K562 (cell line): ENCODE data around the gene CCDC3. TPM values are rescaled to one million over a fixed set of nuclear protein-coding genes. Genes with fewer than 3 reads are reported as not detected.

Experiments
- ATAC-seq: fragments of 200-7000 bp; cut with Tn5 transposase; 3 replicates; pipeline ENCODE4 v1.9.1; 2020; ENCODE audit warnings: moderate library complexity
- BruUV-seq: library from RNA; stranded (reverse); fragments of 400-500 nt; replicated peaks from 2 replicates; lab custom pipeline; 2021; lab: Mats Ljungman, UMichigan
- CTCF ChIA-PET: fragments of 300-600 bp; formaldehyde crosslinking; extraction: SDS; loops from one replicate; lab custom pipeline; 2021; ENCODE audit warnings: low intra/inter-chr PET ratio; lab: Yijun Ruan, JAX
- POLR2A ChIA-PET: fragments of 300-600, 350-650 bp; sonication (Branson Sonifier 250); formaldehyde crosslinking; extraction: SDS; loops from one replicate; lab custom pipeline; 2021; ENCODE audit warnings: antibody characterized with exemption, inconsistent platforms; lab: Yijun Ruan, JAX
- DNase-seq, 4 experiments: peaks; one replicate each; pipeline versions ENCODE4 v3.0.0 to v3.0.0-alpha.2; 2011 to 2018; ENCODE audit warnings: low spot score in 3 of 4, mixed read lengths in 3 of 4; ENCODE audit errors: extremely low read depth in 1 of 4
- FAIRE-seq: peaks from 2 replicates; lab custom pipeline; 2011; peaks lifted over from hg19 to GRCh38; lab: Jason Lieb, UNC
- H2AFZ ChIP-seq: 2 replicates; pipeline ENCODE4 v1.6.0; 2011; ENCODE audit warnings: low read depth, low read length, control low read depth, inconsistent platforms
- H3K27ac ChIP-seq: fragments of 200-600 bp; 3 replicates; pipeline ENCODE4 v1.8.0; 2011; ENCODE audit warnings: low read depth, mild to moderate bottlenecking, control low read depth, inconsistent platforms, low read length, moderate library complexity, mixed read lengths; ENCODE audit errors: extremely low read depth
- H3K27me3 ChIP-seq, 2 experiments: fragments of 300-600 bp in 1 of 2; 2 replicates in 1 of 2; 3 replicates in 1 of 2; pipeline versions ENCODE4 v1.6.0 to v1.8.0; 2011; ENCODE audit warnings: inconsistent platforms in 2 of 2, low read length in 2 of 2, mild to moderate bottlenecking in 1 of 2, mixed read lengths in 1 of 2, moderate library complexity in 1 of 2; ENCODE audit not compliant: control insufficient read depth in 2 of 2, insufficient read depth in 2 of 2
- H3K36me3 ChIP-seq: fragments of 300-600 bp; 3 replicates; pipeline ENCODE4 v1.8.0; 2011; ENCODE audit warnings: mild to moderate bottlenecking, low read length, inconsistent platforms; ENCODE audit not compliant: control insufficient read depth, insufficient read depth
- H3K4me1 ChIP-seq, 2 experiments: fragments of 200-600 bp in 1 of 2; replicated peaks in 1 of 2; 2 replicates in 1 of 2; 3 replicates in 1 of 2; pipeline versions ENCODE4 v1.5.1 to v1.8.0; 2011; ENCODE audit warnings: inconsistent platforms in 2 of 2, low read length in 2 of 2, mild to moderate bottlenecking in 1 of 2, mixed read lengths in 1 of 2, moderate library complexity in 1 of 2; ENCODE audit not compliant: control insufficient read depth in 2 of 2, insufficient read depth in 2 of 2
- H3K4me2 ChIP-seq: 2 replicates; pipeline ENCODE4 v1.6.1; 2011; ENCODE audit warnings: low read length, control low read depth, inconsistent platforms, mixed read lengths; ENCODE audit not compliant: insufficient read depth
- H3K4me3 ChIP-seq: fragments of 200-600 bp; sonication (generic), shearing (Covaris generic); 2 replicates; pipeline ENCODE4 v1.5.1; 2016; ENCODE audit warnings: control low read depth, inconsistent platforms
- H3K79me2 ChIP-seq: fragments of 200-600 bp; 3 replicates; pipeline ENCODE4 v1.8.0; 2011; ENCODE audit warnings: low read length, inconsistent platforms; ENCODE audit not compliant: control insufficient read depth, insufficient read depth
- H3K9ac ChIP-seq, 2 experiments: 2 replicates each; pipeline versions ENCODE4 v1.6.0 to v1.6.1; 2011; ENCODE audit warnings: low read depth in 2 of 2, low read length in 2 of 2, control low read depth in 1 of 2, inconsistent platforms in 1 of 2, mild to moderate bottlenecking in 1 of 2, mixed read lengths in 1 of 2; ENCODE audit not compliant: insufficient read depth in 1 of 2
- H3K9me1 ChIP-seq: one replicate; pipeline ENCODE4 v1.6.0; 2011; ENCODE audit warnings: inconsistent platforms, mild to moderate bottlenecking, low read length, moderate library complexity; ENCODE audit not compliant: control insufficient read depth, insufficient read depth
- H3K9me3 ChIP-seq: replicated peaks from 2 replicates; pipeline ENCODE4 v1.5.1; 2011; ENCODE audit warnings: low read depth, low read length, inconsistent platforms; ENCODE audit not compliant: control insufficient read depth, insufficient read depth
- H4K20me1 ChIP-seq: replicated peaks from 2 replicates; pipeline ENCODE4 v1.6.1; 2011; ENCODE audit warnings: low read length, inconsistent platforms, mixed read lengths; ENCODE audit not compliant: control insufficient read depth, insufficient read depth
- ARID2 ChIP-seq: fragments of 450-650 bp; IDR thresholded peaks from 2 replicates; pipeline ENCODE4 v1.6.1; 2017; ENCODE audit warnings: antibody characterized with exemption, mild to moderate bottlenecking
- BRD9 ChIP-seq: fragments of 450-650 bp; IDR thresholded peaks from 2 replicates; pipeline ENCODE4 v1.6.1; 2018; ENCODE audit warnings: low read depth; ENCODE audit not compliant: partially characterized antibody
- CBFA2T2 ChIP-seq: fragments of 450-650 bp; conservative IDR thresholded peaks from 2 replicates; pipeline ENCODE4 v1.6.1; 2017; ENCODE audit warnings: mild to moderate bottlenecking
- CBX2 ChIP-seq: fragments of 200-600 bp; sonication (generic); IDR thresholded peaks from one replicate; pipeline ENCODE4 v1.6.1; 2012; ENCODE audit warnings: mild to moderate bottlenecking, low read length, inconsistent platforms; ENCODE audit not compliant: insufficient read depth, poor library complexity, severe bottlenecking
- CSDE1 ChIP-seq, 2 experiments: fragments of 450-650 bp; IDR thresholded peaks; 2 replicates each; pipeline ENCODE4 v1.6.1; 2016; ENCODE audit warnings: mild to moderate bottlenecking in 1 of 2
- ELF2 ChIP-seq: fragments of 250-450 bp; sonication (Bioruptor Pico); IDR thresholded peaks from 2 replicates; pipeline ENCODE4 v1.5.0; 2021; ENCODE audit warnings: mild to moderate bottlenecking
- KAT7 ChIP-seq: sonication (generic); formaldehyde crosslinking; IDR thresholded peaks from 2 replicates; pipeline ENCODE4 v1.8.0; 2022; ENCODE audit warnings: missing genetic modification reagents, mild to moderate bottlenecking, borderline replicate concordance
- NFRKB ChIP-seq: fragments of 450-650 bp; IDR thresholded peaks from 2 replicates; pipeline ENCODE4 v1.6.1; 2016; ENCODE audit warnings: low read depth
- RAD21 ChIP-seq, 2 experiments: fragments of 250-450 bp in 1 of 2; fragments of 450-650 bp in 1 of 2; sonication (Bioruptor Pico) in 1 of 2; formaldehyde crosslinking in 1 of 2; IDR thresholded peaks in 1 of 2; conservative IDR thresholded peaks in 1 of 2; 2 replicates each; pipeline versions ENCODE4 v1.4.0 to v1.8.0; 2020 to 2022; ENCODE audit warnings: mild to moderate bottlenecking in 2 of 2, moderate library complexity in 1 of 2
- RAD51 ChIP-seq: fragments of 450-650 bp; IDR thresholded peaks from 2 replicates; pipeline ENCODE4 v1.7.1; 2016; ENCODE audit warnings: low read depth, mild to moderate bottlenecking, borderline replicate concordance
- SMAD4 ChIP-seq: fragments of 250-450 bp; sonication (Bioruptor Pico); conservative IDR thresholded peaks from 2 replicates; pipeline ENCODE4 v1.8.0; 2021; ENCODE audit warnings: inconsistent platforms, mild to moderate bottlenecking, moderate library complexity
- SREBF2 ChIP-seq: sonication (generic); formaldehyde crosslinking; IDR thresholded peaks from 2 replicates; pipeline ENCODE4 v1.4.0; 2020; ENCODE audit warnings: mild to moderate bottlenecking, missing genetic modification reagents
- ZBTB17 ChIP-seq: fragments of 450-650 bp; formaldehyde crosslinking; IDR thresholded peaks from 2 replicates; pipeline ENCODE4 v1.4.0; 2020; ENCODE audit warnings: mild to moderate bottlenecking
- ZBTB5 ChIP-seq: fragments of 450-650 bp; IDR thresholded peaks from 2 replicates; pipeline ENCODE4 v1.6.1; 2017; ENCODE audit warnings: antibody characterized with exemption
- ZNF589 ChIP-seq: fragments of 200-800 bp; sonication (Bioruptor generic); IDR thresholded peaks from 2 replicates; pipeline ENCODE4 v1.6.1; 2016; ENCODE audit warnings: low read depth, missing genetic modification characterization, missing compliant biosample characterization
- ZNF695 ChIP-seq: fragments of 450-650 bp; formaldehyde crosslinking; IDR thresholded peaks from 2 replicates; pipeline ENCODE4 v1.4.0; 2020; ENCODE audit warnings: mild to moderate bottlenecking, moderate library complexity
- ZNF77 ChIP-seq: fragments of 250-450 bp; sonication (Bioruptor Pico); IDR thresholded peaks from 2 replicates; pipeline ENCODE4 v1.5.0; 2020
- WGBS: fragments of 100-300 bp; shearing (Covaris generic); methylation state at CpG from one replicate; pipeline ENCODE4 v1.1.6; 2016; ENCODE audit warnings: low coverage, mixed read lengths; ENCODE audit not compliant: insufficient coverage; ENCODE audit errors: missing lambda C conversion rate; 5-methylcytosine and 5-hydroxymethylcytosine counted together
- in situ Hi-C: fragments of 300-500 bp; cut with MboI; formaldehyde crosslinking; loops from 4 replicates; pipeline ENCODE4 v1.15.0; 2018; ENCODE audit warnings: inconsistent platforms, mixed read lengths
- intact Hi-C: fragments of 100-400 bp; cut with micrococcal nuclease; formaldehyde crosslinking; loops from 2 replicates; pipeline ENCODE4 v1.14.2; 2022
- polyA plus RNA-seq, 8 experiments: library from polyadenylated mRNA; depleted of rRNA in 4 of 8; stranded (reverse) in 5 of 8; unstranded in 3 of 8; fragments of >200 nt; fragmentation: Nextera tagmentation in 2 of 8; fragmentation: Illumina TruSeq in 1 of 8; extraction: Ambion mirVana in 2 of 8; extraction: Trizol in 1 of 8; gene quantifications; 2 replicates each; pipeline versions ENCODE4 v1.2.1 to v1.2.3, GENCODE V29; 2011 to 2014; ENCODE audit warnings: inconsistent platforms in 1 of 8, missing spikeins in 1 of 8
- total RNA-seq, 7 experiments: library from RNA; depleted of rRNA in 6 of 7; stranded (reverse); fragments of >200 nt in 6 of 7; fragmentation: Illumina TruSeq in 2 of 7; extraction: Trizol in 2 of 7; gene quantifications; 2 replicates each; pipeline versions ENCODE4 v1.2.1 to v1.2.3, GENCODE V29; 2011 to 2021; ENCODE audit warnings: low replicate concordance in 1 of 7
- TF ChIP-seq, protein P1 (sequence below): fragments of 250-450 bp; sonication (Bioruptor Pico); IDR thresholded peaks from 2 replicates; pipeline ENCODE4 v1.8.0; 2022; ENCODE audit warnings: inconsistent platforms
- TF ChIP-seq, protein P2 (sequence below): sonication (generic); formaldehyde crosslinking; IDR thresholded peaks from 2 replicates; pipeline ENCODE4 v1.8.0; 2023; ENCODE audit warnings: mild to moderate bottlenecking, missing genetic modification reagents

CCDC3 gene
- total and polyA plus RNA-seq, 9 of the 15 experiments (the other 6 are each of a cell fraction or from before 2014, with no cell fraction given) = not detected

DNA sequence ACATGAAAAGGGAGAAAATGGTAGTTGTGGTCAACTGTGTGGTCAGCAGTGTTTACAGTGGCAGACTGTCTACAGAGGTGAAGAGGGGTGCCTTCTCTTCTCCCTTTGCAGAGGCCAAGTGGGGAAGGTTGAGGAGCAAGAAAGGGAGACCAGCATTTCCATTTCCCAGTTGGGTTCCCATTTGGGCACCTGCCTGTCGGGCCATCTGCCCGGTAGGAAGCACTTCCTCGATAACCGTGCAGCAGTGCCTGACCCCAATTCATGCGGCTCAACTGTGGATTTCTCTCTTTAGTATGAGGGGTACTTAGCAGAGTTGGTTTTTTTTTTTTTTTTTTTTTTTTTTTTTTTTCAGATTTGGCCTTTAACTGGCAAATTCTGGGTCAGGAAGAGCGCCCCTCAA, 127.0 kb downstream of the CCDC3 start (continued):
- TF ChIP-seq RAD21 (CRISPR knock-in tag; conservative IDR thresholded peaks at IDR 0.05 in 1 of 2, IDR thresholded peaks at IDR 0.05 in 1 of 2) = no peak
- TF ChIP-seq ELF2 = no peak
- TF ChIP-seq ZBTB5 = no peak
- TF ChIP-seq, protein P1, sequence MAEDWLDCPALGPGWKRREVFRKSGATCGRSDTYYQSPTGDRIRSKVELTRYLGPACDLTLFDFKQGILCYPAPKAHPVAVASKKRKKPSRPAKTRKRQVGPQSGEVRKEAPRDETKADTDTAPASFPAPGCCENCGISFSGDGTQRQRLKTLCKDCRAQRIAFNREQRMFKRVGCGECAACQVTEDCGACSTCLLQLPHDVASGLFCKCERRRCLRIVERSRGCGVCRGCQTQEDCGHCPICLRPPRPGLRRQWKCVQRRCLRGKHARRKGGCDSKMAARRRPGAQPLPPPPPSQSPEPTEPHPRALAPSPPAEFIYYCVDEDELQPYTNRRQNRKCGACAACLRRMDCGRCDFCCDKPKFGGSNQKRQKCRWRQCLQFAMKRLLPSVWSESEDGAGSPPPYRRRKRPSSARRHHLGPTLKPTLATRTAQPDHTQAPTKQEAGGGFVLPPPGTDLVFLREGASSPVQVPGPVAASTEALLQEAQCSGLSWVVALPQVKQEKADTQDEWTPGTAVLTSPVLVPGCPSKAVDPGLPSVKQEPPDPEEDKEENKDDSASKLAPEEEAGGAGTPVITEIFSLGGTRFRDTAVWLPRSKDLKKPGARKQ (CRISPR knock-in tag) = no peak
- TF ChIP-seq, all 486 proteins: peak for 0

GRCh38 chr10:12873172-12873571, 128.3 kb downstream of the CCDC3 start:
- Histone ChIP-seq H3K9me1 (no peaks in the 10 kb centered on the region), H3K27me3 (peaks cover 2 to 24% of the 10 kb centered on the region in 2 experiments; a peak in 2 of 5 replicates), H3K27ac (no peak overlapping the region), H2AFZ (no peak overlapping the region), H3K4me1 (no peaks in the 10 kb centered on the region; a peak in 1 of 5 replicates), H3K9ac (no peak overlapping the region), H3K79me2 (no peaks in the 10 kb centered on the region), H3K36me3 (no peaks in the 10 kb centered on the region), H3K9me3 (no peaks in the 10 kb centered on the region), H3K4me3 (no peak overlapping the region), H4K20me1 (no peaks in the 10 kb centered on the region), H3K4me2 (no peak overlapping the region)
- no peak for FAIRE-seq
- ChIA-PET CTCF (no interaction called here), POLR2A (no interaction called here)
- DNase-seq = no peak
- in situ Hi-C loops (no loop called here), intact Hi-C loops (no loop called here)
- 0% methylated on average over 8 of the region's 8 CpGs for WGBS
- no TSS peak for BruUV-seq
- no peak for ATAC-seq
- no peak for TF ChIP-seq ARID2
- no peak for TF ChIP-seq SREBF2 (CRISPR knock-in tag)
- no peak for TF ChIP-seq CBFA2T2
- TF ChIP-seq BRD9 = no peak
- TF ChIP-seq, protein P2, sequence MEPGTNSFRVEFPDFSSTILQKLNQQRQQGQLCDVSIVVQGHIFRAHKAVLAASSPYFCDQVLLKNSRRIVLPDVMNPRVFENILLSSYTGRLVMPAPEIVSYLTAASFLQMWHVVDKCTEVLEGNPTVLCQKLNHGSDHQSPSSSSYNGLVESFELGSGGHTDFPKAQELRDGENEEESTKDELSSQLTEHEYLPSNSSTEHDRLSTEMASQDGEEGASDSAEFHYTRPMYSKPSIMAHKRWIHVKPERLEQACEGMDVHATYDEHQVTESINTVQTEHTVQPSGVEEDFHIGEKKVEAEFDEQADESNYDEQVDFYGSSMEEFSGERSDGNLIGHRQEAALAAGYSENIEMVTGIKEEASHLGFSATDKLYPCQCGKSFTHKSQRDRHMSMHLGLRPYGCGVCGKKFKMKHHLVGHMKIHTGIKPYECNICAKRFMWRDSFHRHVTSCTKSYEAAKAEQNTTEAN (CRISPR knock-in tag) = no peak
- TF ChIP-seq KAT7 (CRISPR knock-in tag) = no peak
- TF ChIP-seq CSDE1 (IDR thresholded peaks at IDR 0.05) = no peak
- no peak for TF ChIP-seq CBX2
- no peak for TF ChIP-seq ZBTB17 (CRISPR knock-in tag)
- no peak for TF ChIP-seq ZNF77 (CRISPR knock-in tag)
- TF ChIP-seq ZNF695 (CRISPR knock-in tag) = no peak
- no peak for TF ChIP-seq NFRKB
- no peak for TF ChIP-seq RAD51
- TF ChIP-seq ZNF589 (CRISPR knock-in tag) = no peak
- TF ChIP-seq SMAD4 (CRISPR knock-in tag) = no peak
